Measurements from ENCODE around the gene KMT2C. TPM values are rescaled to one million over a fixed set of nuclear protein-coding genes. Genes with fewer than 3 reads are reported as not detected.
"Not testable (repeated sequence)": the region's sequence is repeated elsewhere in the genome, so short reads cannot be mapped to it uniquely, and the experiment has no call there.

KMT2C gene
- total and polyA plus RNA-seq, 2 of the 13 experiments (the other 11 are each of a cell fraction or from before 2014, with no cell fraction given) = 7.1 to 14.4 TPM

- intact Hi-C loops (cut with micrococcal nuclease; ENCODE audit: unreplicated experiment); CTCF ChIA-PET (ENCODE audit: low intra/inter-chr PET ratio, low total read pairs); H2AFZ ChIP-seq (ENCODE audit: low read length); ATAC-seq; POLR2A ChIA-PET; in situ Hi-C loops (cut with HindIII; ENCODE audit: extremely low pct_ligation_motif_present, low pct_unique_long_range_greater_than_20kb); H4K20me1 ChIP-seq (ENCODE audit: insufficient read depth, low read length); H3K4me3 ChIP-seq (replicated peaks in 1 of 3; ENCODE audit: insufficient read depth in 1 of 3, low read depth in 2 of 3, low read length in 3 of 3); H3K4me1 ChIP-seq (ENCODE audit: insufficient read depth, low read length); FAIRE-seq; H3K4me2 ChIP-seq (ENCODE audit: low read depth, low read length); DNase-seq (ENCODE audit: low spot score); H3K9ac ChIP-seq (ENCODE audit: insufficient read depth, low read depth, low read length); H3K27me3 ChIP-seq (ENCODE audit: control insufficient read depth in 1 of 2, insufficient read depth in 2 of 2, low read length in 2 of 2); H3K27ac ChIP-seq (ENCODE audit: extremely low read length, insufficient read depth, low read length); H3K36me3 ChIP-seq (replicated peaks in 1 of 2; ENCODE audit: control insufficient read depth in 1 of 2, insufficient read depth in 2 of 2, low read length in 2 of 2); BruUV-seq (replicated peaks): not testable (repeated sequence)
- peaks cover 39% of the 10 kb centered on the region for H3K79me2 ChIP-seq (ENCODE audit: insufficient read depth, low read length)
- peaks cover 30% of the 10 kb centered on the region for H3K9me3 ChIP-seq (ENCODE audit: low read length)
These were observed 57.3 kb downstream of the KMT2C start for GRCh38 chr7:152378497-152378896.

- not testable (repeated sequence) for H4K20me1 ChIP-seq (ENCODE audit: insufficient read depth, low read length); TF ChIP-seq SOX13 (IDR thresholded peaks at IDR 0.05); HNF4G (CRISPR knock-in tag; IDR thresholded peaks at IDR 0.05; ENCODE audit: borderline replicate concordance, low read depth); SOX6 (IDR thresholded peaks at IDR 0.05)
- ATAC-seq = peak; percentile 63
- TF ChIP-seq ONECUT2 (CRISPR knock-in tag; IDR thresholded peaks at IDR 0.05) = peak; percentile 90
- 0 out of 4 replicates have a peak, but pooled peaks of 1 of the 2 experiments have one; percentile 19 for TF ChIP-seq SOX13 (CRISPR knock-in tag; conservative IDR thresholded peaks at IDR 0.05 in 1 of 2, IDR thresholded peaks at IDR 0.05 in 1 of 2)
- peak in 1 of 2 experiments; percentile 37; a peak in 1 of 4 replicates for TF ChIP-seq NR2F1 (CRISPR knock-in tag; IDR thresholded peaks at IDR 0.05)
- 0 out of 2 replicates have a peak, but pooled peaks have one; percentile 35 for TF ChIP-seq HNF4G (IDR thresholded peaks at IDR 0.05; ENCODE audit: borderline replicate concordance, low read depth, low read length)
- TF ChIP-seq SOX6 (CRISPR knock-in tag; IDR thresholded peaks at IDR 0.05) = 0 out of 2 replicates have a peak, but pooled peaks have one; percentile 23
- peak; percentile 70 for TF ChIP-seq HNF4A (CRISPR knock-in tag; IDR thresholded peaks at IDR 0.05)
- peak; percentile 36; the same call in 1 of the 2 replicates for TF ChIP-seq PAXIP1 (CRISPR knock-in tag; conservative IDR thresholded peaks at IDR 0.05)
- TF ChIP-seq ZMYM2 (CRISPR knock-in tag; IDR thresholded peaks at IDR 0.05) = 0 out of 2 replicates have a peak, but pooled peaks have one; percentile 24
- peak; percentile 90 for TF ChIP-seq RARA (CRISPR knock-in tag; IDR thresholded peaks at IDR 0.05)
These were observed 58.9 kb downstream of the KMT2C start for GRCh38 chr7:152376716-152377484.

More at GRCh38 chr7:152376716-152377484, 58.9 kb downstream of the KMT2C start:
- in situ Hi-C loops (cut with HindIII; ENCODE audit: extremely low pct_ligation_motif_present, low pct_unique_long_range_greater_than_20kb); H3K27ac ChIP-seq (ENCODE audit: extremely low read length, insufficient read depth, low read length); POLR2A ChIA-PET; BruUV-seq (replicated peaks); DNase-seq (ENCODE audit: low spot score); H3K4me1 ChIP-seq (ENCODE audit: insufficient read depth, low read length); CTCF ChIA-PET (ENCODE audit: low intra/inter-chr PET ratio, low total read pairs); H3K9ac ChIP-seq (ENCODE audit: insufficient read depth, low read depth, low read length); H2AFZ ChIP-seq (ENCODE audit: low read length); H3K36me3 ChIP-seq (replicated peaks in 1 of 2; ENCODE audit: control insufficient read depth in 1 of 2, insufficient read depth in 2 of 2, low read length in 2 of 2); H3K27me3 ChIP-seq (ENCODE audit: control insufficient read depth in 1 of 2, insufficient read depth in 2 of 2, low read length in 2 of 2); H3K4me2 ChIP-seq (ENCODE audit: low read depth, low read length); intact Hi-C loops (cut with micrococcal nuclease; ENCODE audit: unreplicated experiment); H3K4me3 ChIP-seq (replicated peaks in 1 of 3; ENCODE audit: insufficient read depth in 1 of 3, low read depth in 2 of 3, low read length in 3 of 3): not testable (repeated sequence)
- Histone ChIP-seq H3K79me2 (ENCODE audit: insufficient read depth, low read length) (peaks cover 40% of the 10 kb centered on the region), H3K9me3 (ENCODE audit: low read length) (peaks cover 19% of the 10 kb centered on the region)
- WGBS (ENCODE audit: low lambda C conversion rate) = 68% methylated on average over 8 of the region's 8 CpGs
- peak; percentile 43 for FAIRE-seq
